Hepatocyte (in vitro differentiated cells): ENCODE data around the gene CDADC1.

Source experiments
- EZH2phosphoT487 ChIP-seq: fragments of 200-600 bp; sonication (generic); IDR thresholded peaks from one replicate; pipeline ENCODE4 v1.6.1; 2018; ENCODE audit warnings: antibody characterized with exemption, mild to moderate bottlenecking, low read depth, moderate library complexity; ENCODE audit not compliant: unreplicated experiment, severe bottlenecking
- TF ChIP-seq, protein P1 (sequence below): fragments of 200-600 bp; sonication (generic); IDR thresholded peaks from 2 replicates; pipeline ENCODE4 v1.5.1; 2016; ENCODE audit warnings: antibody characterized with exemption, mild to moderate bottlenecking; ENCODE audit not compliant: poor library complexity

DNA sequence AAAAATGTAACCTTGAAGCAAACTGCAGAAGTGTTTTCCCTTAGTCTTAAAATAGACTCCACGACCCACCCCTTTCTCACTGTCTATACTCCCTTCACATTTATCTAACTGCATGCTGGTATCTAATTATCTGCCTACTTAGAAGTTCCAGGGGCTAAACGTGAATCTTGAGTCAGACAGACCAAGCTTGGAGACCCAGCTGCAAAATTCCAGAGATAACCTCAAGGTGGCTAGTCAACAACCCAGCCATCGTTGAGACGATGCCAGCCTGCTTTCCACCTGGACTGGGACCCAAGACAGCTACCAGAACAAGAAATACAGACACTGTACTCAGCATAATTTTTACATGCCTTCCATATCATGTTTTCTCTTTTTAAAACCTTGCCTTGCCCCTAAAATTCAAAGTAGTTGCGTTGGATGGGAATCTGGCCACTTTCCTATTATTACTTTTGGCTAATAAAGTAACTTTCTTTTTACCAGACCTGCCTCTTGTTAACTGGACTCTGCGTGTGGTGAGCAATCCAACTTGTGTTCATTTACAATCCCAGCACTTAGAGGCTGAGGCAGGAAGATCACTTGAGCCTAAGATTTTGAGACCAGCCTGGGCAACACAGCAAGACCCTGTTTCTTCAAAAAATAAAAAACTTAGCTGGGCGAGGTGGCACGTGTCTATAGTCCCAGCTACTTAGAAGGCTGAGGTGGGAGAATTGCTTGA lies 82.3 kb downstream of the CDADC1 start:
- TF ChIP-seq, protein P1, sequence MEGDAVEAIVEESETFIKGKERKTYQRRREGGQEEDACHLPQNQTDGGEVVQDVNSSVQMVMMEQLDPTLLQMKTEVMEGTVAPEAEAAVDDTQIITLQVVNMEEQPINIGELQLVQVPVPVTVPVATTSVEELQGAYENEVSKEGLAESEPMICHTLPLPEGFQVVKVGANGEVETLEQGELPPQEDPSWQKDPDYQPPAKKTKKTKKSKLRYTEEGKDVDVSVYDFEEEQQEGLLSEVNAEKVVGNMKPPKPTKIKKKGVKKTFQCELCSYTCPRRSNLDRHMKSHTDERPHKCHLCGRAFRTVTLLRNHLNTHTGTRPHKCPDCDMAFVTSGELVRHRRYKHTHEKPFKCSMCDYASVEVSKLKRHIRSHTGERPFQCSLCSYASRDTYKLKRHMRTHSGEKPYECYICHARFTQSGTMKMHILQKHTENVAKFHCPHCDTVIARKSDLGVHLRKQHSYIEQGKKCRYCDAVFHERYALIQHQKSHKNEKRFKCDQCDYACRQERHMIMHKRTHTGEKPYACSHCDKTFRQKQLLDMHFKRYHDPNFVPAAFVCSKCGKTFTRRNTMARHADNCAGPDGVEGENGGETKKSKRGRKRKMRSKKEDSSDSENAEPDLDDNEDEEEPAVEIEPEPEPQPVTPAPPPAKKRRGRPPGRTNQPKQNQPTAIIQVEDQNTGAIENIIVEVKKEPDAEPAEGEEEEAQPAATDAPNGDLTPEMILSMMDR = no peak
- no peak for TF ChIP-seq EZH2phosphoT487
